ENCODE measurements around the gene SNX33.

SNX33 gene

DNA sequence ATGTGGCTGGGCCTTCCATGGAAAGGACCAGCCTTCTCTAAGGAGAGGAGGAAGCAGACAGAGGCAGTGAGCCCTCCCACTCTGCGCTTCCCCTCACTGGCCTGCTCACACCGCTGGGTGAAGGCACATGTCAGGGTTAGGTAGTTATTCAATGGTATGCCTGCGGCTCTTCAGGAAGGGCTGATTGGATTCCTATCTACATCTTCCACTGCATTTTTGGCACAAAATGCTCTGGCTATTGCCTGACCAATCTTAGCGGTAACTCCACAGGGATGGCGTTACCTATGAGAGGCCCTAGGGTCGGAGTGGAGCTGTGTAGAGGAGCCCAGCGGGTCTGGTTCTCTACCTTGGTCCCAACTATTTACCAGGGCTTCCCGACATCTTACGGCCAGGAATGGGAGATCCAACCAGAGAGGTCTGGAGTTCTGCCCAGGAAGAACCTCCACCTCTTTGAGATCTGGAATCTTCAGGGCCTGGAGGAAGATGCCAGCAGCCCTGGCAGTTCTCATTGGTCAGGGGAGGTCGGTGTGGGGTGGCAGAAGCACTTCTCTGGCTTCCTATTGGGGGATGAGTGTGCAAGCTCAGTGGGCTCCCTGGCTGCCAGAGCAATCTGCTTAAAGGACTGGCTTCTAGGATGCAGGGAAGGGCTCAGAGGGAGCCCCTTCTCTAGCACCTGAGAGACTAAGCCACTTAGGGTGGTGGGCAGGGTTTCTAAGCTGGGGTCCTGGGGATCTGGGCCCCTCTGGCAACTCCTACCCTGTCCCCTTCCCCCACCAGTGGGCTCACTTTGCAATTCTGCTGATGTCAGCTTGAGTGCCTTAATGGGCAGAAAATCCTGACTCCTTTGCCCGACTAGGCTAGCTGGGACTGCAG lies 24.3 kb downstream of the SNX33 start:
- TF ChIP-seq CTCF (IDR thresholded peaks at IDR 0.05; ENCODE audit: insufficient read depth, low read length, poor library complexity, severe bottlenecking): no peak
- DNase-seq (ENCODE audit: extremely low read depth, insufficient read length): no peak

DNA sequence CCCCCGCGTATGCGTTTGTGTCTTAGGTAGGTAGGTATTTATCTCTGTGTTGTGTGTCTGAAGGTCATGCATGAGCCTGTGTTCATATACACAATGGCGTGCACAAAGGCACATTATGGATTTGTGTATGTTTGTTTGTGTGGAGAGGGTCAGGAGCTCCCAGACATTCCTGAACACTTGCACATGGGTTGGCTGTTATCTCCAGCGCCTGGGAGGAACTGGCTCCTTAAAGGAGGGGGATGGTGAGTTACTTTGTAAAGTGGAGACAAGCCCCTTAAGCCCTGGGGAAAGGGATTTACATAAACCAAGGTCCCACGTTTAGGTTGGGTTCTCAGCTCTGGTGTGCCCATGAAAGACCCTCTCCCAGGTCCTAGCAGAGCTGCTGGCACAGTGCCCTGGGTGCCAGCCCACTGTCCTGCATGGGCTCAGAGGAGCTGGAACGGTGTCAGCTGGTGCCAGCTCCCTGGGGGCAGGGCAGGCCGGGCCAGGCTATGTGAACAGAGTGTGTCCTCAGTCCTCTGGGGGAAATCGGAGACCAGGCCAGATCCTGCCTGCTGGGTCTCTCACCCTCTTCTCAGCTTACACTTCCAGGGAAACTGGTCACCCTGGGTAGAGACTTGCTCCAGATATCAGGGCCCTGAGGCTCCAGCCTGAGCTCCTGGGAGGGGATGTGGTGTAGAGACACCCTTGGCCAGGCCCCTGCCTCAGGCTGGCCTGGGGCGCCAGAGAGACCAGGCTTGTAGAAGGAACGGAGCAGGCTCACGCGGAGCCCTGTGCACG lies 25.1 kb downstream of the SNX33 start:
- no peak overlapping the region for H3K4me3 ChIP-seq (replicated peaks; ENCODE audit: low read depth, low read length)
- H3K36me3 ChIP-seq (ENCODE audit: control insufficient read depth, insufficient read depth, low read length): no peaks in the 10 kb centered on the region
- peaks cover 1% of the 10 kb centered on the region; the same call in 1 of the 2 replicates for H3K27me3 ChIP-seq (replicated peaks; ENCODE audit: control insufficient read depth, insufficient read depth, low read length)
- no peak for TF ChIP-seq CTCF (IDR thresholded peaks at IDR 0.05; ENCODE audit: insufficient read depth, low read length, poor library complexity, severe bottlenecking)
- DNase-seq (ENCODE audit: extremely low read depth, insufficient read length): no peak

More for the DNA sequence above, 24.3 kb downstream of the SNX33 start:
- H3K36me3 ChIP-seq (ENCODE audit: control insufficient read depth, insufficient read depth, low read length): no peaks in the 10 kb centered on the region
- H3K27me3 ChIP-seq (replicated peaks; ENCODE audit: control insufficient read depth, insufficient read depth, low read length): no peaks in the 10 kb centered on the region; the same call in 1 of the 2 replicates
- no peak overlapping the region for H3K4me3 ChIP-seq (replicated peaks; ENCODE audit: low read depth, low read length)

- no peak overlapping the region for H3K4me3 ChIP-seq (replicated peaks; ENCODE audit: low read depth, low read length)
These were observed 25.9 kb downstream of the SNX33 start for GRCh38 chr15:75673426-75674235.

GRCh38 chr15:75674366-75674765 lies 26.7 kb downstream of the SNX33 start:
- Histone ChIP-seq H3K36me3 (ENCODE audit: control insufficient read depth, insufficient read depth, low read length) (no peaks in the 10 kb centered on the region), H3K4me3 (replicated peaks; ENCODE audit: low read depth, low read length) (no peak overlapping the region), H3K27me3 (replicated peaks; ENCODE audit: control insufficient read depth, insufficient read depth, low read length) (peaks cover 1% of the 10 kb centered on the region; the same call in 1 of the 2 replicates)
- no peak for DNase-seq (ENCODE audit: extremely low read depth, insufficient read length)
- no peak for TF ChIP-seq CTCF (IDR thresholded peaks at IDR 0.05; ENCODE audit: insufficient read depth, low read length, poor library complexity, severe bottlenecking)

More at GRCh38 chr15:75673426-75674235, 25.9 kb downstream of the SNX33 start:
- Histone ChIP-seq H3K36me3 (ENCODE audit: control insufficient read depth, insufficient read depth, low read length) (no peaks in the 10 kb centered on the region), H3K27me3 (replicated peaks; ENCODE audit: control insufficient read depth, insufficient read depth, low read length) (peaks cover 1% of the 10 kb centered on the region; the same call in 1 of the 2 replicates)
- DNase-seq (ENCODE audit: extremely low read depth, insufficient read length): no peak
- TF ChIP-seq CTCF (IDR thresholded peaks at IDR 0.05; ENCODE audit: insufficient read depth, low read length, poor library complexity, severe bottlenecking): no peak

DNA sequence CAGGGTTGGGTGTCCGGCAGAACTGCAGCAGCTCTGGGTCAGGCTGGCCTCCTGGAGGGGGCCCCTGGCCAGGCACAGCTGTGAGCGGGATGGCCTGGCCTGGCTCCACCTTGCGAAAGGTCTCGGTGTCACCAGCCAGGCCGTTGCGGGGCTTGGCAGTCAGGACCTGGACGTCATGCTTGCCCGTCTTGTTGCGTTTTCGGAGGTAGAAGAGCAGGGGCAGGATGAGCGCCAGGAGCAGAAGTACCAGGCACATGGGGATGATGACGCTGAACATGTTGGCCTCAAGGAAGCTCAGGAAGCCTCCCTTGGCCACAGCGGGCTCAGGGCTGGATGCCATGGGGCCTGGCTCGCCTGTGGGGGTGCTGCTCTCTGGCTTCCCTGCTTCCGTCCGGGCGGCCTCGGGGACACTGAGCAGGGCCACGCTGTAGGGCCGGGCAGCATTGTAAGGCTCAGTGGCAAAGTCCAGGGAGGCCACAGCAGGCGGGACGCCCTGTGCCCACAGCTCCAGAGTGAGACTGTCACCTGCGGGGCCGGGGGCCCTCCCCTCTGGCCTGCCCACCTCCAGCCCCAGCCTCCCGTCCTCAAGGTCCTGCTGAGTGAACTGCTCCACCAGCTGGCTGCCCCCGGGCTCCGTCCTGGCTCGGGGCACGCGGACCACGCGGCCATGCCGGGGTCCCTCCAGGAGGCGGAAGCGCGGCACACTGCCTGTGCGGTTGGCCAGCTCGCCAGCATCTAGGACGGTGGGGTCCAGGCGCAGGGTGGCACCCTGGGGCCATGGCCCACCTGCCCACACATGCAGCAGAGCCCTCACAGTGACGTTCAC lies 28.1 kb downstream of the SNX33 start:
- DNase-seq (ENCODE audit: extremely low read depth, insufficient read length): no peak
- Histone ChIP-seq H3K4me3 (replicated peaks; ENCODE audit: low read depth, low read length) (no peak overlapping the region), H3K27me3 (replicated peaks; ENCODE audit: control insufficient read depth, insufficient read depth, low read length) (peaks cover 1% of the 10 kb centered on the region; the same call in 1 of the 2 replicates), H3K36me3 (ENCODE audit: control insufficient read depth, insufficient read depth, low read length) (no peaks in the 10 kb centered on the region)
- no peak for TF ChIP-seq CTCF (IDR thresholded peaks at IDR 0.05; ENCODE audit: insufficient read depth, low read length, poor library complexity, severe bottlenecking)

Data from GM06990 (cell line).